Nucleus accumbens (tissue), 56 donors: ENCODE measurements around the gene PAK6.

ENCODE experiments used
- DNase-seq, 56 donors: peaks; one replicate each; lab custom pipeline; 2025; lab: John Stamatoyannopoulos, UW

The PAK6 gene

DNA sequence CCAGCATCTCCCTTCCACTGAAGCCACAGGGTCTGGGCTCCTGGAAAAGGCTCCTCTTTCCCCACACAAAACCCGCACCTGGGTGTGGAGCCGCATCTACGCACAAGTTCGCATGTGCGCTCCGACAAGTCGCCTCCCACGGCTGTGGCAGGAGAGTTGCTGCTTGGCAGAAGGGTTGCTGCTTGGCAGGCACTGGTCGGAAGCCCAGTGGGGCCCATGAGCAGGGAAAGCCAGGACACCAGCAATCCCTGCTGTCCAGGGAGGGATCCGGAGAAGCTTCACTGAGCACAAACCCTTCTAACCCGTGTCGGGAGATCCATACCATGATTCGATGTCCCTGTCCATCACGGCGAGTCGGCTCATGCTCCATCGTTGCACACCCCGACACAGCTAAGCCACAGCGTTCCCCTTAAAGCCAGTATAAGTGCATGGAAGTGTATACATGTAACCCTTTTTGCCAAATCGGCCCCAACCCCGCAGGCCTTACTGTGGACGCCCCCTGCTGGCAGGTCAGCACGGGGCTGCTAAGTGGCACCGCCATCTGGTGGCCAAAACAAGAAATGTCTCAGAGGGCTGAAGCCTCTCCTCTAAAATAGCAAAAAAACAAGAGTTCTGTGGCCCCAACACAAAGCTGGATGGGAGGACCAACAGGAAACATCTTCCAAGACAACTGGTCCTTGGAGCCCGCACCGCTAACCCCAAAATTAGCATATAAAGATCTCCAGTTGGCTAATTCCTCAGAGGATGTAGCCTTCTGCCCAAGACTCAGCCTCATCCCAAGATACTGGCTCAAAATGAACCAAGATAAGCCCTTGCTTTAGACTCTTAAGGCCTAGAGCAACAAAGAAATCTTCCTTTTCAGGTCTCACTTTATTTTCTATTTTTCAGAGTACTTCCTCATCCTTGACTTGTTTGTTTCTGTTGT lies 35.7 kb downstream of the PAK6 start:
- peak in 49 of 56 donors; percentile 14 to 85 (median 57) for DNase-seq

DNA sequence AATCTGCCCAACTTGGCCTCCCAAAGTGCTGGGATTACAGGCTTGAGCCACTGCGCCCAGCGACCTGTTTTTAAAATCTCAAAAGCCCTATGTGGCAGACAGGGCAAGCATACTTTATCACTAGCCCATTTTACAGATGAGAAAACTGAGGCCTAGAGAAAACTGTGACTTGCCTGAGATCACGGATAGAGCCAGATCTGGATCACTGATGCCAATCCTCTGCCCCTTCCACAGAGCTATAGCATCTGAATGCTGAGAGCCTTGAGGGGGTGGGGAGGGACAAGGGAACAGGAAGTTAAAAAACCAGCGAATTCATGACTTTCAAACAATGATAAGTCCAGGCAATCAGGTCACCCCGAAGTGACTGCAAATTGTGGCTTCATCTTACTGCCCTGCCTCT lies 36.7 kb downstream of the PAK6 start:
- no peak for DNase-seq

DNA sequence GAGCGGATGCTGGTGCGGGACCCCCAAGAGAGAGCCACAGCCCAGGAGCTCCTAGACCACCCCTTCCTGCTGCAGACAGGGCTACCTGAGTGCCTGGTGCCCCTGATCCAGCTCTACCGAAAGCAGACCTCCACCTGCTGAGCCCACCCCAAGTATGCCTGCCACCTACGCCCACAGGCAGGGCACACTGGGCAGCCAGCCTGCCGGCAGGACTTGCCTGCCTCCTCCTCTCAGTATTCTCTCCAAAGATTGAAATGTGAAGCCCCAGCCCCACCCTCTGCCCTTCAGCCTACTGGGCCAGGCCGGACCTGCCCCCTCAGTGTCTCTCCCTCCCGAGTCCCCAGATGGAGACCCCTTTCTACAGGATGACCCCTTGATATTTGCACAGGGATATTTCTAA lies 37.1 kb downstream of the PAK6 start:
- DNase-seq: no peak

DNA sequence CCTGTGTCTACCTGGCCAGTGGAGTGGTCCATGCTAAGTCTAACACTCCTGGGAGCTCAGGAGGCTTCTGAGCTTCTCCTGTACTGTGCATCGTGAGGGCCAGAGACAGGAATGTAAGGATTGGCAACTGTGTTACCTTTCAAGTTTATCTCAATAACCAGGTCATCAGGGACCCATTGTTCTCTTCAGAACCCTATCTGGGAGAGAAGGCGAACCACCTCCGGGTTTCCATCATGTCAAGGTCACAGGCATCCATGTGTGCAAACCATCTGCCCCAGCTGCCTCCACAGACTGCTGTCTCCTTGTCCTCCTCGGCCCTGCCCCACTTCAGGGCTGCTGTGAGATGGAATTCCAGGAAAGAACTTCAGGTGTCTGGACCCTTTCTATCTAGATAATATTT lies 38.1 kb downstream of the PAK6 start:
- DNase-seq: no peak

DNA sequence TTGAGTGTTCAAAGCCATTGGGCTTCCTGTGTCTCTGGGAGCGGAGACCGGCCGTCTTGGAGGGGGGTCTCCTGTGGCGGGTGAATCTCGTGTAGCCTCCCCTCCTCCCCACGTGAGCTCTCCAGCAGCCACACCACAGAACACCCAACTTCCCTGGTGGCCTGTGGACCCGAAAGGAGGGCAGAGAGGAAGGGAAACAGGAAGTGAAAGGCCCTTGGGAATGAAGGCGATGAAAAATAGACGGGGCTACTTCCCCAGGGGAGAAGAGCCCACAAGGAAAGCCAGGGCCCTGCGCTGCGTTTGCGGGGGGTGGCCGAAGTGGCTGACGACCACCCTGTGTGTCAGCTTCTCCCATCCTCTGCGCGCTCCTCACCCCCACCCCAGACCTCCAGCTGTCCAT lies 38.6 kb downstream of the PAK6 start:
- DNase-seq: no peak

DNA sequence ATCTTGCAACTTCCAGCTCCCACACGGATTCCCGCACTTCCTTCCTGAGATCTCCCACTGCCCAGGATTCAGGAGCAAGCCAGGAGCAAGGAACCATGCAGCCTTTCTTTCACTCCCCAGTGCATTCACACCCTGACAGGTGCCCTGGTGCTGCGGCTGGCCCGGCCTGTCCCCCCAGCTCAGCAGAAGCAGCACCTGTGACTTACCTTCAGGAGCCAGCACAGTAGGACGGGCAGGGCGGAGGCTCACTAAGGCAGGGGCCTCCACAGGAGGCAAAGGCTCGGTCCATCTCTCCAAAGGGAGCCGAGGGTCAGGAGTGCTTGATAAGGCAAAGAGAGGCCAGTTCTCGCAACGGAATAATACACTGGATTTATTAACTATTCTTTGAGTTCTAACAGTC lies 39.2 kb downstream of the PAK6 start:
- peak in 1 of 56 donors; percentile 23 for DNase-seq

DNA sequence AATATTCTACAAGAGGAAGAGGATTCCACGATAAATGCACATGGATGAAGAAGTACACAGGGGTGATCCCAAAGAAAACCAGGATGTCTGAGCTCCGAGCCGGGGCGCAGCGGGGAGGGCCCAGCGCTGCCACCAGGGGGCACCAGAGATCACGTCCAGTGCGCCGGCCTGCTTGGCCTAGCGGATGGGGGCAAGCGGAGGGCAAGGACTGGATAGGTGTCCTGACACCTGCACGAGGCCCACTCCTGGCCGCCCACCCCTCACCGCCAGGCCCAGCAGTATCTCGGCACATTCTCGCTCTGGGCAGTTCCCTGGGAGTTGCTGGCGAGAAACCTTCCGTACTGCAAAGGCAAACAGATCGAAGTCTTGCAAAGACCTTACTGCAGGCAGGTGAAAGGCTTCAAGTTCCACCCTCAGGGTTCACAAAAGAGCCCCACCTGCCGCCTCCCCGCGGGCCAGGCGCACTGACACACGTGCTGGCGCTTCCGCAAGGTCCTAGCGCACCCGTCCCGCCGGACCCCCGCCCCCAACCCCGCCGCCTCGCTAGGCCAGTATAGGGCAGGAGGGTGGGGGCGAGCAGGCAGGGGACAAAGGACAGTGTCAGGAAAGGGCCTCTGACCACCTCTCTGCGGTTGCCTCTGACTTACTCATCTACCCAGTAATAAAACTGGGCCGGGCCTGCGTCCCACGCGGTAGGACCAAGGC lies 40.7 kb downstream of the PAK6 start:
- peak in 47 of 56 donors; percentile 18 to 81 (median 46) for DNase-seq

DNA sequence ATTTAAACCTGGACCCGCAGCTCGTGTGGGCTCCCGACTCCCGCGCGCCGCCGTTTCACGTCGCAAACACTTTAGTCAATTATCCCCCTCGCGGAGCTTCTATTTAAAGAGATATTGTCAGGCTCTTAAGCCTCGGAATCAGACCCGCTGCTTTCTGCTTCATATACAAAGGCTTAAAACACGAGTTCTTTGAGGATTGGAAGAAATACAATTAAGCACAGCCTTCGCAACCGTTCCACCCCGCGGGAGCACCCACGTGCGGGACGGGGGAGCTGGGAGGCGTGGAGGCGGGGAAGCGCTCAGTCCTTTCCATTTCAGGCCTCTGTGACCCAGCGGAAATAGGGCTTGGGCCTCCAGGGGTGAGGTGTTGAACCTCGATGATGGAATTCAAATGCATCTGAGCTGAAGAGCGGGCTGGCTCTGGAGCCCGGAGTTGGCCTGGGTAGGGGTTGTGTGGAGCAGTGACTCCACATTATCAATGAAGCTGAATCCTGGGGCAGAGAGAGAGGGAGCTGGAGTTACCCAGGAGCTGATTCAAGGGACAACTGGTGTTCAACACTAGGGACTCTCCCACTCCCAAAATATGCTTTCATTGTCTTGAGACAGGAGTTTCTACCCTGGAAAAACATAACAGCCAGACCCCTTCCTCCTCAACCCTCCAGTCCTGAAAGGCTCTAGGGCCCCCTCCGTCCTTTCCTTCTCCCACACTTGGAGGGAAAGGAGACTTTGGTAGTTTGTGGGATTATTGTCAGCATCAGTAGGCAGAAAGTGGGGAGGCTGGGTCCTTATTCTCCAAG lies 41.6 kb downstream of the PAK6 start:
- DNase-seq: peak in 19 of 56 donors; percentile 18 to 62 (median 34)

DNA sequence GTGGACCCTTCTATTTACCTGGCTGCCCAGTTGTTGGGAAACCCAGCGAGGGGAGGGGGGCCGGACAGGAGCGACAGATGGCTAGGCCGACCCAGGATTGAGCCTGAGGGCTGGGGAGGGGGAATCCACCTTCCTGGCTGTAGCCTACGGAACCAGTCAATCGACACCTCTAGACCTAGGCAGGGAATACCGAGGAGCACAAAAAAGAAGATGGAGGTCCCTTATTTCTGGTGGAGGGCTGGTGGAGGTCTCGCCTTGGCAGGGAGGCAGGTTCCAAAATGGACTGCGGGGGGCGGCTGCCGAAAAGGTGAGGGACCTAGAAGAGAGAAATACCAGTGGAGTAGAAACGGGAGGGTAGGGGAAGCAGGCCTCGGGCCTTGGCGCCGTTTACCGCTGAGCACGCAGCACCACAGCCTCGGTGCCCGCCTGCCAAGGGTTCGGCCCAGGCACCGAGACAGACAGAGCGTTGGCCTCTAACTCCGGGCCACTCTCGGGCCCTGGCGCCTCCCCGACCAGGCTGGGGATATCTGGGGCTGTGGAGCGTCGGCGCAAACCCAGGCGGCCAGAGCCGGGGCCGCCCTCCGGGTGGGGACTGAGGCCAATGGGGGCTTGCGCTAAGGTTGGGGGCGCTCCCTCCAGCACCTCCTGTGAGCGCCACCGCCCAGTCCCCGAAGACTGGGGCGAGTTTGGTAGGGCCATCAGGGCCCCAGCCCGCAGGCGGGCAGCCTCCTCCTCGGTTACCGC lies 42.4 kb downstream of the PAK6 start:
- no peak for DNase-seq

DNA sequence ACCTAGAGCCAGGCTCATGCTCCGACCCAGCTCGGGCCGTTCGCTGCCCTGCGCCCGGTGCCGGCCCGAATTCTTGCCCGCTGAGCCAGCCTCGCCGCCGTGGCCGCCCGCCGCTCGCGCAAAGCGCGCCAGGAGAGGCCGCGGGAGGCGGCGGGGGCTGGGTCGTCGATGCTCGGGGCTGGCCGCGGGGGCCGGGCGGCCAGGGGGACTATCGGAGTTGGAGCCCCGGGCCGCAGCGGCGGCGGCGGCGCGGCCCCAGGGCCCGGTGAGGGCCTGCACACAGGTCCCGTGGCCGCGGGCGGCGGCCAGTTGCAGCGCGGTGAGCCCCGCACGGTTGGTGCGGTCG lies 42.9 kb downstream of the PAK6 start:
- no peak for DNase-seq

DNA sequence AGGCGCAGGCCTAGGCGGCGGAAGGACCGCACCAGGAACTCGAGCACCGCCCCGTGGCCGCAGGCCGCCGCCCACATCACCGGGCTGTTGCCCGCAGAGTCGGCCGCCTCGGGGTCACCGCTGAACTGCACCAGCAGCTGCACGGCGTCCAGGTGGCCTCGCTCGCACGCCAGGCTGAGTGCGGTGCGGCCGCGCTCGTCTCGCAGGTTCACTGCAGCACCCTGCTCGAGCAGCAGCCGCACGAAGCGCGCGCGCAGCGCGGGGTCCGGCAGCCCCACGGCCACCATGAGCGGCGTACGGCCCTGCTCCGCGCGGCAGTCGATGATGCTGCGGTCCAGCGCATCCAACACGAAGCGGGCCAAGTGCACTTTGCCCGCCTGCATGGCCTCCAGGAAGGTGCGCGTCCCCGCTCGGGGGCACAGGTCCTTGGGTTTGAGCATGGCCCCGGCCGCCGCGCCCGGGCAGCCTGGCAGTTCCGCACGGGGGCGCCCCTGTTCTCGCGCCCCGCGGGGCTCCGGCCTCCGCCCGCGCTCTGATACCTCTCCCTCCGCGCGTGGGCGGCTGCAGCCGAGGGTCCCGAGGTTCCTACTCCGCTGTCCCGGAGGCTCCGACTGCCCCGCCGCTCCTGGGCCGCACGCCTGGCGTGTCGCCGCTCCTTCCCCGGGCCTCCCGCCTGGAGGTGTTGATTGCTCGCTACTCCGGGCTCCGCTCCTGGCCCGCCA lies 43.4 kb downstream of the PAK6 start:
- peak in 4 of 56 donors; percentile 32 to 58 (median 52) for DNase-seq

DNA sequence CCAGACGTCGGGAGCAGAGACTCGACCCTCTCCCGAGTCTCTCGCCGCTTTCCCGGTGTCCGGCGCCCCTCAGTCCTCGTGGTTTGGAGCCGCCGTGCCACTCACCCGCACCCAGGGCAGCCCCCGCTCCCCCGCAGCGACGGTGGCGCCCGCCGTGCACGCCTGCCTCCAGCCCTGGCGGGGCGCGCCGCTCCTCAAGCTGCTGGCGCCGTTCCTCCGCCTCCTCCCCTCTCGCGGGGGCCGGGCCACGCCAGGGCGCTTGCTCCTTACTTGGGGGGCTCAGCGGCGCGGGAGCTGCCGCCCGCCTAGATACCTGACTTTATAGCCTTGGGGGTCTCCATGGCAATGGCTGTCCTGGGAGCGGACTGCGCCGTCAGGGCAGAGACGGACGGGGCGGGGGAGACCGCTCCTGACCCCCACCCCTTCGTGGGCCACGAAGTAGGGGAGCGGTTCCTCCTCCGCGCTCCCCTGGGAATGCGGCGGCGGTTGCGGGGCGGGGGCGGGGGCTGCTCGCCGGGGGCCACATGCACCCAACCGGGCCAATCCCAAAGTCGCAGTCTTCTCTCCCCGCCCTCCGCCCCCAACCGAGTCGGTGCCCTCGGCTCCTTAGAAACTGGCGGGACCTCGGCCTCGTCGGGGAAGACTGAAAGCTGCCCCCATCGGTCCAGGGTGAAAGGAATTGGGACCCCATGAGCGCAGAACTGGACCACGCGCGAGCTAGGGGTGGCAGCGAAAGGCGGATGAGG lies 44.2 kb downstream of the PAK6 start, which contains the start of gene ANKRD63:
Gene ANKRD63 (minus strand): TSS at position 196 of the 746 bp plus-strand sequence. CDS start 478 bp downstream, outside the sequence.
- DNase-seq: peak in 24 of 56 donors; percentile 15 to 73 (median 50)

DNA sequence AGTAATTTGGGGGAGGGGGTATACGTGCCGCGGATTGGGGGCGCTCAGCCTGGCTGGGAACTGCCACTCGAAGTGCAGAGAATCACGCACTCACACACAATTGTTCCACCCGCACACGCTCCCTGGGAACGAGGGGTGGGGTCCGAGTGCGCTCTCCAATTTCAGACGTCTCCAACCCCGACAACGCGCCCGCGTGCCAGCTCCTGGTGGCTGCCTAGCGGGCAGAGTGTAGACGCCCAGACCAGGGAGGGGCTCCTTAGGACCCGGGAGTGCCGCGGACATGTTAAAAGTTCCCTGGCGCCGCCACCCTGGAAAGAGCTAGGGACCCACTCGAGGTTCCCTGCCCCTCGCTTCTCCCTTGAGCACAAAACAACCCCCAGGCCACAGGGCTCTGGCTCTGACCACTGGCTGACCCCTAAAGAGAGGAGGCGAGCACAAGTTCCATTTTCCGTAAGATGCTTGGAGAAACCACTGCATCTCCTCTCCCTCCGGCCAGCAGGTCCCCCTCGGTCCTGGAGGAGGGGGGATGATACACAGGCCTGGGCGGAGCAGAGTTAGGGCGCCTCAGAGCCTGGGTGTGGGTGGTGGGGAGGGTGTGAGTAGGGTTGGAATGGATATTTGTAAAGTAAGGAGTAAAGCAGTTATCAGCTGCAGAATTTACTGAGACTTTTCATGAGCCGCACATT lies 44.9 kb downstream of the PAK6 start:
- DNase-seq: peak in 4 of 56 donors; percentile 42 to 59 (median 51)

DNA sequence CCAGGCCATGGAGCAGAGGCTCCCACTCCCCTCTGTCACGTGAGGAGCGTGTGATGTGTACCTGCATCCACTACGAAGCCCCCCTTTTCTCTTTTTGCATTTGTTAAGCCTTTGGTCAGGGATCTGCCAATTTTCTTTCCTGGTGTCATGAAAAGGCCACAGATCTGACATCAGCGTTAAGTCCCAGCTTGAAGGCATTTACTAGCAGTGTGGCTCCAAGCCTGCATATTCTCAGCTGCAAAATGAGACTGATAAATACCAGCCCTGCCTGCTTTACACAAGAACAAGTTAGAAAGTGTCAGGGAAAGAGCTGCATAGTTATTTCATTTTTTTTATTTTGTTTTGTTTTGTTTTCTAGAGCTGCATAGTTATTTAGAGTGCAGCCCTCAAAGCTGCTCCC lies 46.3 kb downstream of the PAK6 start:
- DNase-seq: no peak

DNA sequence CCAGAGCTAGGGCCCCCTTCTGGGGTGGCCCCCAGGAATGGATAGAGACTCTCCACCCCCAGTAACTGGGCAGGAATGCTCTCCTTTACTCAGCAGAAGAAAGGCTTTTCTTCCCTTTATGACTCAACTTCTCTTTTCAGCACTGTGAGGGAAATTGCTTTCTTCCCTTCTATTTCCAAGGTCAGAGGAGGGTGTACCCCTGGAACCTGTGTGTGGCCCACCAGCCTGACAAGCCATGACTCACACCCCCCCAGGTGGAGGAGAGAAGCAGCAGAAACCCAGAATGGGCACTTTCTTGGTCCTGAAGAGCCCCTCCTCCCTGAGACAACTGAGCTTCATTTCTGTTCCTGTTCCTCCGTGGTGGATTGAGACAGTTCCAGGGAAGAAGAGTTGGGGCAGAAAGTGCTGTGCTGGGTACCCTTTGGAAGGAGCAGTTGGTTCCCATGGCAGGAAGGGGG lies 46.7 kb downstream of the PAK6 start:
- no peak for DNase-seq

DNA sequence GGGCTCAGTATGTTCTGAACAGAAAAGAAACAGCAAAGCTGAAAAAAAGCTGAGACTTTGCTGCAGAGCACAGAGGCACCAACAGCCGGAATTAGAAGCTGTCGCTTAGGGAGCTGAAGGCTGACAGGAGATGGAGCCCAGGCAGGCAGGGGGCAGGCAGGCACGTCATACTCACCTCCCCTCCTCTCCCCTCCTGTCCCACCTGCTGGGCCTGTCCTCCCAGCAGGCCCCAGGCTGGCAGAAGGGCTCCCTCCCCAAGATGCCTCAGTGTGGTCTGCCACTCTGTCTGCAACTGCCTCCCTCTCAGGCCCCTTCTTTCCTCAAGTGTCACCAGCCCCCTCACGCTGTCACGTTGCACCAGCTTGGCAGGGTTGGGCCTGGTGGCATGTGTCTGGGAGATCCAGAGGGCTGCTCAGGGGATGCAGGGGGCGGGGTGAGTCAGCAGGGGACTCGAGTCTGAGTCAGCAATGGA lies 47.2 kb downstream of the PAK6 start:
- peak in 35 of 56 donors; percentile 18 to 76 (median 46) for DNase-seq

DNA sequence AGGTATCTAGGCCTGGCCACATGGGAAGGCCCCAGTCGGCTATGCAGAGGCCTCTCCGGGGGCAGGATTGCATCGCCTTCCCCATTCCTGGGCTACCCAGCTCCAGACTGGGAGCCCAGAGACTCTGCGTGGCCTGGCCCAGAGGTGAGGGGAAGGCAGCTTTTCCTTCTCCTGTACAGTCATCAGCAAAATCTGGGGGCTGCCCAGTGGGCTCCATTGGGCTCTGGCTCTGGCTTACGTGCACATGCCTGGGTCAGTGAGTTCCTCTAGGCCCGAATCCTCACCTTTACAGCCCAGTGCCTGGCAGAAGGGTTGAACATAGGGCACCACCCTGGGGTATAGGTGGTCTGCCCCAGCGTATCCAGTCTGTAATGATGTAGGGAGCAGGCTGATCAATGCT lies 47.9 kb downstream of the PAK6 start:
- no peak for DNase-seq

DNA sequence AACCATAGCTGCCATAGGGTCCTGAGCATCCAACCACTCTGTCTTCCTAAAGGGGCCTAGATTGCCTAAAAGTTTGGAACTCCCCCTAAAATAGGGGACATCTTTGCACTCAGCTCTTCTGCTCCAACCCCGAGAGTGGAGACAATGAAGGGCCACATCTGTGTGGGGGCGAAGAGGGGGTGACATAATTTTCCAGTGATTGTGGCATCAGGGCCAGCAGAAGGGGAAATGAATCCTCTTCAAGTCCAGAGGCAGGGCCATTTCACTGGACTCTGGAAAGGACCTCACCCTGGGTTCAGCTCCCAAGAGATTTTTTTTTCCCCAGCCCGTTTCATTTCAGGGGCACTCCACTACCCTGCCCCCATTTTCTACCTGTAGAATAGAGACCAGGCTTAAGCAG lies 48.6 kb downstream of the PAK6 start:
- no peak for DNase-seq
